HG02623 (cell line): ENCODE measurements around the gene GRK6.
"Not testable (repeated sequence)": the region's sequence is repeated elsewhere in the genome, so short reads cannot be mapped to it uniquely, and the experiment has no call there.

Experiments
- ATAC-seq: cut with Tn5 transposase; IDR thresholded peaks from one replicate; pipeline ENCODE4 v1.9.1; 2021; ENCODE audit warnings: moderate library complexity; ENCODE audit not compliant: unreplicated experiment

GRK6 gene

GRCh38 chr5:177397875-177398390 is 28.5 kb upstream of the GRK6 start:
- no peak for ATAC-seq

GRCh38 chr5:177399997-177400868 is 26.2 kb upstream of the GRK6 start, which contains the start of gene PFN3:
Gene PFN3, minus strand, starts transcription at chr5:177400661. Its CDS starts 85 bp downstream, at chr5:177400576.
- ATAC-seq: no peak

- ATAC-seq: no peak
Measured at GRCh38 chr5:177402271-177403043, 24.0 kb upstream of the GRK6 start.

- ATAC-seq: no peak
Measured at GRCh38 chr5:177403102-177403791, 23.2 kb upstream of the GRK6 start.

GRCh38 chr5:177403792-177404640 is 22.5 kb upstream of the GRK6 start:
- ATAC-seq: peak; percentile 72

GRCh38 chr5:177404641-177405179 is 21.8 kb upstream of the GRK6 start:
- ATAC-seq: no peak

- no peak for ATAC-seq
Measured at GRCh38 chr5:177405312-177405711, 21.2 kb upstream of the GRK6 start.

GRCh38 chr5:177405805-177406204 is 20.7 kb upstream of the GRK6 start:
- ATAC-seq: no peak

GRCh38 chr5:177409043-177409801 is 17.3 kb upstream of the GRK6 start, which contains the start of gene F12:
Gene F12, minus strand, starts transcription at chr5:177409564. Its CDS starts 37 bp downstream, at chr5:177409527.
- no peak for ATAC-seq

GRCh38 chr5:177410575-177410974 is 15.9 kb upstream of the GRK6 start:
- ATAC-seq: no peak

- ATAC-seq: peak; percentile 53
Measured at GRCh38 chr5:177412603-177413233, 13.8 kb upstream of the GRK6 start.

GRCh38 chr5:177414481-177414880 is 12.0 kb upstream of the GRK6 start:
- ATAC-seq: no peak

GRCh38 chr5:177417081-177417480 is 9.4 kb upstream of the GRK6 start:
- not testable (repeated sequence) for ATAC-seq

GRCh38 chr5:177419046-177419445 is 7.4 kb upstream of the GRK6 start:
- ATAC-seq: no peak

- not testable (repeated sequence) for ATAC-seq
Measured at GRCh38 chr5:177420472-177420871, 6.0 kb upstream of the GRK6 start.

- ATAC-seq: no peak
Measured at GRCh38 chr5:177421062-177421798, 5.2 kb upstream of the GRK6 start.

- no peak for ATAC-seq
Measured at GRCh38 chr5:177423671-177424070, 2.8 kb upstream of the GRK6 start.
